SU-DHL-6 (cell line): ENCODE data around the gene FOXJ2.

Experiments
- H2AFZ ChIP-seq: fragments of 200-600 bp; sonication (generic); 2 replicates; pipeline ENCODE4 v1.6.1; 2014; ENCODE audit warnings: low read depth, mild to moderate bottlenecking, moderate library complexity, mixed read lengths, antibody characterized with exemption, low read length; ENCODE audit not compliant: severe bottlenecking
- H3F3A ChIP-seq: fragments of 200-600 bp; shearing (Covaris generic); 2 replicates; pipeline ENCODE4 v1.6.0; 2016; ENCODE audit warnings: antibody characterized with exemption, mild to moderate bottlenecking; ENCODE audit not compliant: insufficient read depth
- H3K27ac ChIP-seq: fragments of 200-600 bp; sonication (generic); 2 replicates; pipeline ENCODE4 v1.5.1; 2016; ENCODE audit warnings: low read depth, mild to moderate bottlenecking, low read length, moderate library complexity, mixed read lengths
- H3K27me3 ChIP-seq: fragments of 200-600 bp; sonication (generic), shearing (Covaris generic); 2 replicates; pipeline ENCODE4 v1.6.0; 2014; ENCODE audit warnings: mild to moderate bottlenecking, low read length
- H3K36me3 ChIP-seq: fragments of 200-600 bp; sonication (generic); 2 replicates; pipeline ENCODE4 v1.6.1; 2014; ENCODE audit warnings: mild to moderate bottlenecking, low read length, mixed read lengths
- H3K4me2 ChIP-seq: fragments of 300-600, 200-600 bp; shearing (Covaris generic), sonication (generic); 2 replicates; pipeline ENCODE4 v1.6.0; 2014; ENCODE audit warnings: low read length, low read depth, mild to moderate bottlenecking; ENCODE audit not compliant: poor library complexity, severe bottlenecking
- H3K4me3 ChIP-seq: fragments of 200-600 bp; sonication (generic); 2 replicates; pipeline ENCODE4 v1.5.1; 2014; ENCODE audit warnings: antibody characterized with exemption, low read length, mild to moderate bottlenecking, mixed read lengths; ENCODE audit not compliant: insufficient read depth, poor library complexity, severe bottlenecking
- H3K79me2 ChIP-seq: fragments of 200-600 bp; sonication (generic); 2 replicates; pipeline ENCODE4 v1.6.1; 2014; ENCODE audit warnings: mild to moderate bottlenecking, low read length, moderate library complexity; ENCODE audit not compliant: insufficient read depth
- H3K9ac ChIP-seq: fragments of 200-600 bp; sonication (generic); 2 replicates; pipeline ENCODE4 v1.7.0; 2014; ENCODE audit warnings: mild to moderate bottlenecking, low read length
- H3K9me2 ChIP-seq: fragments of 200-600 bp; sonication (generic); replicated peaks from 2 replicates; pipeline ENCODE4 v1.6.1; 2014; ENCODE audit warnings: low read length; ENCODE audit not compliant: insufficient read depth
- H3K9me3 ChIP-seq: fragments of 200-600 bp; sonication (generic); 2 replicates; pipeline ENCODE4 v1.6.1; 2014; ENCODE audit warnings: low read length, mixed read lengths; ENCODE audit not compliant: insufficient read depth
- H4K20me1 ChIP-seq: fragments of 200-600 bp; sonication (generic); 2 replicates; pipeline ENCODE4 v1.6.1; 2014; ENCODE audit warnings: low read depth, mild to moderate bottlenecking, antibody characterized with exemption, low read length, moderate library complexity, mixed read lengths
- EZH2phosphoT487 ChIP-seq: fragments of 200-600 bp; sonication (generic), shearing (Covaris generic); conservative IDR thresholded peaks from 2 replicates; pipeline ENCODE4 v1.6.1; 2018; ENCODE audit warnings: mild to moderate bottlenecking, antibody characterized with exemption, low read length, moderate library complexity, mixed read lengths
- TF ChIP-seq, protein P1 (sequence below): fragments of 200-600 bp; sonication (generic); IDR thresholded peaks from one replicate; pipeline ENCODE4 v1.5.1; 2017; ENCODE audit warnings: antibody characterized with exemption, mild to moderate bottlenecking, low read length, moderate library complexity; ENCODE audit not compliant: insufficient read depth, poor library complexity, severe bottlenecking

Gene FOXJ2

DNA sequence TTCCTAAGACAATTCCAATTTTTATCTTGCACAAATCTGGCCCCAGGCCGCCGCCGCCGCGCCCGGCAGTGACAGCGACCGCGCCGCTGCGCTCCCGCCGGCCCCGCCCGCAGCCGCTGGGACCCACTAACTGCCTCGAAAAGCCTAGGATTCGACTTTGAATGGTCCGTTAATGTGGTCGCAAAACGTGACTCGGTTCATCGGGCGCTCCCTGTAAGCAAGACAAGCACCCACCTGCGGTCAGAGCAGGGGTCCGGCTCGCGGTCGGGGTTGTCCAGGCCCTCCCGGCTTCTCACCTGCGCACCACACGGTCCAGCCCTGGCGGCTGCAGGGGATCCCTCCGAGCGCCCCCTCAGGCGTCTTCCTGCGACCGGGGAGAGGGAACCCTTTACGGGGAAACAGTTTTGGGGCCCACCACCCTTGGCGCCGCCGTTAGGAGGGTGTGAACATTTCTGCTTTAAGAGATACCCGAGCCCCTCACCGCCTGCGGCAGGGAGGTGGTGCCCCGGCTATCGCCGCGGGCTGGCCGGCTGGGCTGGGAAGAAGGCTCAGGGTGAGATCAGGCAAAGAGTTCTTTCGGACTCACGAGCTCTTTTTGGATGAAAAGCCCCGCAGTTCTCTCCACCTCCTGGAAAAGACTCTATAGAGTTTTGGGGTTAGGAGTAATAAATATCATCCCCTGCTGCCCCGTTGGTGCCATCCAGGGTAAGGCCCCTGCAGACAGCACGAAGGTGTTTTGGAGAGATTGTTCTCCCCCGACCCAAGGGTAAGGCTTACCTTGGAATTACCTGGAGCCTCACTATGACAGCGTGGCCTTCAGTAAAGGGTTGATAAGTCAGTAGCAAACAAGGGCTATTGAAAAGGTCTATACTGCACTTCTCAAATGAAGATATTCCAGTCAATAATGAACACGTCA is 13.6 kb upstream of the FOXJ2 start:
- Histone ChIP-seq H3K4me3 (peak overlapping the region; percentile 62), H4K20me1 (no peaks in the 10 kb centered on the region), H3K27me3 (no peaks in the 10 kb centered on the region), H3K9ac (peak overlapping the region; percentile 59), H3K9me2 (no peaks in the 10 kb centered on the region), H3K36me3 (no peaks in the 10 kb centered on the region), H3K4me2 (peak overlapping the region; percentile 96), H3F3A (0 out of 2 replicates have a peak, but pooled peaks cover 4% of the 10 kb centered on the region), H2AFZ (peak overlapping the region; percentile 91), H3K79me2 (no peaks in the 10 kb centered on the region), H3K9me3 (no peaks in the 10 kb centered on the region), H3K27ac (no peak overlapping the region)
- TF ChIP-seq, protein P1, sequence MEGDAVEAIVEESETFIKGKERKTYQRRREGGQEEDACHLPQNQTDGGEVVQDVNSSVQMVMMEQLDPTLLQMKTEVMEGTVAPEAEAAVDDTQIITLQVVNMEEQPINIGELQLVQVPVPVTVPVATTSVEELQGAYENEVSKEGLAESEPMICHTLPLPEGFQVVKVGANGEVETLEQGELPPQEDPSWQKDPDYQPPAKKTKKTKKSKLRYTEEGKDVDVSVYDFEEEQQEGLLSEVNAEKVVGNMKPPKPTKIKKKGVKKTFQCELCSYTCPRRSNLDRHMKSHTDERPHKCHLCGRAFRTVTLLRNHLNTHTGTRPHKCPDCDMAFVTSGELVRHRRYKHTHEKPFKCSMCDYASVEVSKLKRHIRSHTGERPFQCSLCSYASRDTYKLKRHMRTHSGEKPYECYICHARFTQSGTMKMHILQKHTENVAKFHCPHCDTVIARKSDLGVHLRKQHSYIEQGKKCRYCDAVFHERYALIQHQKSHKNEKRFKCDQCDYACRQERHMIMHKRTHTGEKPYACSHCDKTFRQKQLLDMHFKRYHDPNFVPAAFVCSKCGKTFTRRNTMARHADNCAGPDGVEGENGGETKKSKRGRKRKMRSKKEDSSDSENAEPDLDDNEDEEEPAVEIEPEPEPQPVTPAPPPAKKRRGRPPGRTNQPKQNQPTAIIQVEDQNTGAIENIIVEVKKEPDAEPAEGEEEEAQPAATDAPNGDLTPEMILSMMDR: peak; percentile 21
- no peak for TF ChIP-seq EZH2phosphoT487

DNA sequence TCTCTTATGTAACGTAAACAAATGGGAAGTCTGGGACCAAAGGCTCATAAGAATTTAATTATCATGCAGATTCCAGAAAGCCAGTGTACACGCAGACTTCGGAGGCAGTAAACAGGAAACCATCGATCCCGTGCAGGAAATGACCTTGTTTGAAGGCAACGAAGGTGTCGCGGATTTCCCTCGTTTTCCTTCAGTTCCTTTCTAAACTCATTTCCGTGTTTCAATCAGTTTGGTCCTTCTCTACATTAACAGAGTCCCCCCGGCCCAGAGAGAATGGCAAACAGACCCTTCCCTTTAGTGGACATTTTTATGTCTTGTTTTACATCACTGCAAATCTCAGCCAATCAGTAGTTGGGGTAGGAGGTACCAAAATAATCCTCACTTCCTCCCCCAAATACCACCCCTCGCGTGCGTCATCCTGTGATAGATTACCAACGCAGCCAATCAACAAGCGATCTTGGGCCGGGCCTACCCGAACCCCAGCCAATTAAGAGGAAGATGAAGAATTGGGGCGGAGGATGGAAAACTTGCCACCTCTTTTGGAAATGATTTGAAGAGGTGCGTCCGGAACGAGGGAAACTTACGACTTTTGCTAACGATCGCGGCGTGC is 6.1 kb upstream of the FOXJ2 start:
- Histone ChIP-seq H3F3A (peaks cover 12% of the 10 kb centered on the region; the same call in 1 of the 2 replicates), H3K9ac (peak overlapping the region; percentile 77), H3K36me3 (no peaks in the 10 kb centered on the region), H3K4me3 (peak overlapping the region; percentile 81), H3K27ac (peak overlapping the region; percentile 70), H2AFZ (peak overlapping the region; percentile 95), H4K20me1 (no peaks in the 10 kb centered on the region), H3K4me2 (peak overlapping the region; percentile 92), H3K9me3 (no peaks in the 10 kb centered on the region), H3K9me2 (no peaks in the 10 kb centered on the region), H3K27me3 (no peaks in the 10 kb centered on the region), H3K79me2 (no peaks in the 10 kb centered on the region)
- TF ChIP-seq, protein P1: no peak
- no peak for TF ChIP-seq EZH2phosphoT487

DNA sequence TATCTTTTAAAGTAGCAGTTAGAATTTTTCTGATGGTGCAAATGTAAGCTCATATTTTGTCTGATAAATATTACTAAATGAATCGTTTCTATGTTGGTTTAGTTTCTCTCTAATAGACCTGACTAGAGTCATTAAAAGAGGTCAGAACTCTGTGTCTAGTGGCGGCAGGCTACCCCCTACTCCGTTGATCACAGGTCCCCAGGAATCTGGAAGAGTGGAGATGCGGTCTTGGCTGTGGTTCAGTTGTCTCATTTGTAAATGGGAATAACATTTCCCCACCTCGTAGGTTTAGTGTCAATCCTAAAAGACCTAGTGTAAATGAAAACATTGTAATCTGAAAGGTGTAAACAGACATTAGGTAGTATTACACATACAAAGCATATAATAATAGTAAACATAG is 4.7 kb upstream of the FOXJ2 start:
- Histone ChIP-seq H3K9ac (no peak overlapping the region), H2AFZ (no peak overlapping the region)

More for the DNA sequence above, 4.7 kb upstream of the FOXJ2 start:
- Histone ChIP-seq H3K79me2 (no peaks in the 10 kb centered on the region), H3K27ac (no peak overlapping the region), H3K27me3 (no peaks in the 10 kb centered on the region), H3K4me3 (no peak overlapping the region), H3F3A (peaks cover 12% of the 10 kb centered on the region; the same call in 1 of the 2 replicates), H3K9me2 (no peaks in the 10 kb centered on the region), H3K4me2 (no peak overlapping the region), H3K36me3 (no peaks in the 10 kb centered on the region), H4K20me1 (no peaks in the 10 kb centered on the region), H3K9me3 (no peaks in the 10 kb centered on the region)
- TF ChIP-seq, protein P1: no peak
- TF ChIP-seq EZH2phosphoT487: no peak
